Gastrocnemius medialis (tissue), 4 donors: Measurements from ENCODE around the gene ZNF491. TPM values are rescaled to one million over a fixed set of nuclear protein-coding genes. Genes with fewer than 3 reads are reported as not detected.

Source experiments
- ATAC-seq, 2 donors: fragments of 150-250 bp; one replicate each; pipeline ENCODE4 v1.9.1; 2016
- DNase-seq, 2 donors: peaks; one replicate each; pipeline ENCODE4 v3.0.0-alpha.2; 2019
- H3K27ac ChIP-seq, 4 donors: fragments of 200-600 bp; sonication (generic); 1 replicate in 1 of 4; 2 replicates in 3 of 4; pipeline ENCODE4 v1.5.1; 2016 to 2018; ENCODE audit warnings: mild to moderate bottlenecking in 2 of 4, moderate library complexity in 1 of 4
- H3K27me3 ChIP-seq, 3 donors: fragments of 200-600 bp; sonication (generic) in 2 of 3; 1 replicate in 1 of 3; 2 replicates in 2 of 3; pipeline versions ENCODE4 v1.5.1 to v1.6.0; 2016 to 2019; ENCODE audit warnings: mild to moderate bottlenecking in 1 of 3, moderate library complexity in 1 of 3
- H3K36me3 ChIP-seq, 2 donors: fragments of 200-600 bp; sonication (generic) in 1 of 2; one replicate each; pipeline ENCODE4 v1.5.1; 2017 to 2018
- H3K4me1 ChIP-seq, 2 donors: fragments of 200-600 bp; sonication (generic) in 1 of 2; one replicate each; pipeline ENCODE4 v1.5.1; 2016 to 2017; ENCODE audit warnings: mild to moderate bottlenecking in 2 of 2
- H3K4me3 ChIP-seq, 4 donors: fragments of 200-600 bp; sonication (generic) in 3 of 4; 1 replicate in 1 of 4; 2 replicates in 3 of 4; pipeline ENCODE4 v1.5.1; 2016 to 2019; ENCODE audit warnings: mild to moderate bottlenecking in 2 of 4
- H3K9me3 ChIP-seq, 3 donors: fragments of 200-600 bp; sonication (generic) in 2 of 3; 1 replicate in 1 of 3; 2 replicates in 2 of 3; pipeline ENCODE4 v1.5.1; 2016 to 2019
- CTCF ChIP-seq, 5 experiments: fragments of 450-650 bp in 3 of 5; fragments of 200-600 bp in 2 of 5; sonication (generic) in 2 of 5; IDR thresholded peaks in 4 of 5; conservative IDR thresholded peaks in 1 of 5; 1 replicate in 4 of 5; 2 replicates in 1 of 5; pipeline ENCODE4 v1.5.1; 2016 to 2019; ENCODE audit warnings: antibody characterized with exemption in 5 of 5, mild to moderate bottlenecking in 3 of 5, moderate library complexity in 3 of 5
- POLR2A ChIP-seq, 2 donors: fragments of 450-650 bp; IDR thresholded peaks; one replicate each; pipeline ENCODE4 v1.6.1; 2017; ENCODE audit warnings: antibody characterized with exemption in 2 of 2, mild to moderate bottlenecking in 2 of 2, moderate library complexity in 2 of 2
- in situ Hi-C, 4 donors: fragments of 200-750 bp; cut with MboI; loops; one replicate each; pipeline versions ENCODE4 v1.15.0 to v1.8.0; 2017; ENCODE audit warnings: low sequenced_read_pairs in 4 of 4
- intact Hi-C: fragments of 100-400 bp; cut with DNase I; formaldehyde crosslinking; loops from one replicate; pipeline ENCODE4 v1.15.1; 2023; ENCODE audit warnings: low total_unique reads
- total RNA-seq, 4 donors: library from RNA; depleted of rRNA; stranded (reverse); fragments of >200 nt; gene quantifications; one replicate each; pipeline versions ENCODE4 v1.1.0 to v1.2.3, GENCODE V29; 2016

Gene ZNF491
- 1 to 10 TPM in 3 of 4 donors, under 1 TPM in 1; 0.92 to 1.8 (median 1.4) TPM for total RNA-seq

DNA sequence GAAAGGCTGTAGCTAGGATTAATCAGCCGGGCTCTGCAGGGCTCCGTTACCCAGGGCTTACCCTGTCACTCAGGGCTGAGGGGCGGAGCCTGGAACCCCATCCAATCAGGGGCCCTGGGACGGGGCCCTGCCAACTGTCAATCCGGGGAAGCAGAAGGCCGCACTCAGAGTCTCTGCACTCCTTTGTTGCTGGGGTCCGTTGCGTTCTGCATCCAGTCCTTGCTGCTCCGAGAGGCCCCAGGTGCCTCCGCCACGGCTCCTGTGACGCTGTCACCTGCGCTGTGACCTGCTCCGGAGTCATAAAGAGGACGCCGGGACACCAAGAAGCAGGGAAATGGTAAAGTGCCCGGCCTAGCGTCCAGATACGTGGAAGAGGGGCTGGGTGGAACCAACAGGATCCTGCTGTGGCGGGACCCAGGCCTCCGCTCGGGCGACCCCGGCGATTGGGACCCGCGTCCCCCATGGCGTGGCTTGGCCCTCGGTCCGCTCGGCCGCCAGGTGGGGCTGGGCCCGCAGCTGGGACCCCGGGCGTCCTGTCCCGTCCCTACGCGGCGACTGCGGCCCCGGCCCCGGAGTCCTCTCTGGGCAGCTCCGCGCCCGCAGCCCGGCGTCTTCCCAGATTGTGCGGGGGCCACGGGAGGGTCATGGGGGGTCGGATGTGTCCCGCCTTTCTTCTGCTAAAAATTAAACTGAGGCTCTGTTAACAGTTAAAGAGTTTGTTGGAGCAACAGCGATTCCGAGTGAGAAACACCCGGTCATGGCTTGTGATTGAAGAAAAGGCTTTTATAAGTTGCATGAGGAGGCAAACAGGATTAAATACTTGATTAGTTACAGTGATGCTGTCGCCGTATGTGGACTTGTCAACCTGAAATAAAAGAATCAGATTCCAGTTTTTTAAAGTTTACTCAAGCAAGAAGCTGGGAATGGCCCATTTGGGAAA lies at the start of gene ZNF491:
Gene ZNF491 (plus strand): TSS at position 133 of the 940 bp plus-strand sequence. CDS start 7,431 bp downstream, outside the sequence.
- DNase-seq: peak; percentile 79 to 86
- peaks cover 16 to 17% of the 10 kb centered on the region in 2 donors for H3K4me1 ChIP-seq
- TF ChIP-seq POLR2A (IDR thresholded peaks at IDR 0.05) (peak; percentile 53 to 79), CTCF (IDR thresholded peaks at IDR 0.05 in 4 of 5, conservative IDR thresholded peaks at IDR 0.05 in 1 of 5) (peak in 2 of 5 experiments; percentile 22 to 24)
- ATAC-seq: peak; percentile 92 to 95
- in situ Hi-C loops: loop anchor here in 3 of 4 donors (5.0 to 10.0 kb wide), 5 partner anchors 186 to 346 kb away; partner anchors contain the start of gene ZNF20 (in 3 of the 3)
- H3K4me3 ChIP-seq: peak within 1 kb of the TSS; percentile 58 to 74 (median 70)
- H3K27me3 ChIP-seq: no peaks in the 10 kb centered on the region
- intact Hi-C loops: loop anchor here (1.0 to 5.0 kb wide), 5 partner anchors 16 to 869 kb away; partner anchors contain the start of genes MAN2B1, WDR83, ZNF439 and ZNF440
- H3K36me3 ChIP-seq: no peaks in the 10 kb centered on the region
- H3K27ac ChIP-seq: peak within 1 kb of the TSS; percentile 74 to 84 (median 78)
- no peaks in the 10 kb centered on the region for H3K9me3 ChIP-seq

GRCh38 chr19:11749751-11750150 lies 48.6 kb upstream of the ZNF491 start:
- no peaks in the 10 kb centered on the region for H3K4me1 ChIP-seq
- no peak overlapping the region for H3K4me3 ChIP-seq
- H3K9me3 ChIP-seq: peaks cover 0 to 5% (median 0%) of the 10 kb centered on the region in 3 donors
- no peak overlapping the region for H3K27ac ChIP-seq
- ATAC-seq (no peak), DNase-seq (no peak)
- no peaks in the 10 kb centered on the region for H3K36me3 ChIP-seq
- in situ Hi-C loops: no loop called here
- intact Hi-C loops: no loop called here
- peaks cover 0 to 3% (median 0%) of the 10 kb centered on the region in 3 donors for H3K27me3 ChIP-seq
- TF ChIP-seq CTCF (IDR thresholded peaks at IDR 0.05 in 4 of 5, conservative IDR thresholded peaks at IDR 0.05 in 1 of 5): no peak
- TF ChIP-seq POLR2A (IDR thresholded peaks at IDR 0.05): no peak

- no peak for TF ChIP-seq POLR2A (IDR thresholded peaks at IDR 0.05)
- no peak for TF ChIP-seq CTCF (IDR thresholded peaks at IDR 0.05 in 4 of 5, conservative IDR thresholded peaks at IDR 0.05 in 1 of 5)
- in situ Hi-C loops (no loop called here), intact Hi-C loops (no loop called here)
- DNase-seq (no peak), ATAC-seq (no peak)
- Histone ChIP-seq H3K27ac (no peak overlapping the region), H3K27me3 (peaks cover 0 to 3% (median 0%) of the 10 kb centered on the region in 3 donors), H3K9me3 (peaks cover 0 to 5% (median 0%) of the 10 kb centered on the region in 3 donors), H3K4me3 (no peak overlapping the region), H3K36me3 (no peaks in the 10 kb centered on the region), H3K4me1 (no peaks in the 10 kb centered on the region)
Measured at GRCh38 chr19:11752244-11752736, 46.0 kb upstream of the ZNF491 start.

DNA sequence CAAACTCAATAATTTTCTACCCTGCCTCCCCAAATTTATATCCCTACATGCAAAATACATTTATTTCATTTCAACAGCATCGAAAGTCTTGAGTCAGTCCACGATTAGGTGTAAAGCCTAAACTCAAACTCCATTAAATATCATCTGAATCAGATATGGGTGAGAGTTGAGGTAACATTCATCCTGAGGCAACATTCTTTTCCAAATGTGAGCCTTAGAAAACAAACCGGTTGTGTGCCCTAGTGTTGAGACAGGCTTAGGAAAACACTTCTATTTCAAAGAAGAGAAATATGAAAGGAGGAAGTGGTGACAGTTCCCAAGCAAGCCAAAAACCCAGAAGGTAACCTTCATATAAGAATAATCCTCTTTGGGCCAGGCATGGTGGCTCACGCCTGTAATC lies 43.7 kb upstream of the ZNF491 start:
- TF ChIP-seq POLR2A (IDR thresholded peaks at IDR 0.05) (no peak), CTCF (IDR thresholded peaks at IDR 0.05 in 4 of 5, conservative IDR thresholded peaks at IDR 0.05 in 1 of 5) (no peak)
- Histone ChIP-seq H3K27me3 (peaks cover 0 to 3% (median 0%) of the 10 kb centered on the region in 3 donors), H3K4me3 (no peak overlapping the region), H3K36me3 (no peaks in the 10 kb centered on the region), H3K9me3 (peaks cover 0 to 5% (median 0%) of the 10 kb centered on the region in 3 donors), H3K4me1 (no peaks in the 10 kb centered on the region), H3K27ac (no peak overlapping the region)
- no peak for ATAC-seq
- DNase-seq: no peak
- in situ Hi-C loops (no loop called here), intact Hi-C loops (no loop called here)
